IPS-NIHi7 (cell line): ENCODE data around the gene PPM1G.

Experiments used
- DNase-seq: peaks from one replicate; pipeline ENCODE4 v3.0.0; 2012; ENCODE audit warnings: mixed read lengths; ENCODE audit errors: extremely low spot score

Gene PPM1G

DNA sequence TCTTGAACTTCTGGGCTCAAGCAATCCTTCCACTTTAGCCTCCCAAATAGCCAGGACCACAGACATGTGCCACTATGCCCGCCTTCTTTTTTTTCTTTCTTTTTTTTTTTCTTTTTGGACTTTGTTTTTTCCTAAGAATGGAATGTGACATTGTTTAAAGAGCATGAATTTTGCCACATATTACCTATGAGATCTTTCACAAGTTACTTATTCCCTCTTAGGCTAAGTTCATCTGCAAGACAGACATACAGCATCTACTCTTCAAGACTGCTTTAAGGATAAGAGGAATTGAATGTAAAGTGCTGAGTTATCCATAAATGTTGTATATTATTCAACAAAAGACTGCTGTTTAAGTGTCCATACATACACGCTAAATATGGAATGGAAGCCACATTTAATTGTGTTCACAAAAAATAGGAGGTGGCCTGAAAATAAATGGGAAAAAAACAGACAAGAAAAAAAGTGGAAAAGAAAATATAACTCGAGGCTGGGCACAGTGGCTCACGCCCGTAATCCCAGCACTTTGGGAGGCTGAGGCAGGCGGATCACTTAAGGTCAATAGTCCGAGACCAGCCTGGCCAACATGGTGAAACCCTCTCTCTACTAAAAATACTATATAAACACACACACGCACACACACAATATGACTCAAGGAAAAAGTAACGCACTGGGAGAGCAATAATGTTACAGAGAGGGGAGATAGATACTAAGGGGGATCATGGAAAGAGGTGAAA is 3.2 kb upstream of the PPM1G start:
- DNase-seq = no peak

DNA sequence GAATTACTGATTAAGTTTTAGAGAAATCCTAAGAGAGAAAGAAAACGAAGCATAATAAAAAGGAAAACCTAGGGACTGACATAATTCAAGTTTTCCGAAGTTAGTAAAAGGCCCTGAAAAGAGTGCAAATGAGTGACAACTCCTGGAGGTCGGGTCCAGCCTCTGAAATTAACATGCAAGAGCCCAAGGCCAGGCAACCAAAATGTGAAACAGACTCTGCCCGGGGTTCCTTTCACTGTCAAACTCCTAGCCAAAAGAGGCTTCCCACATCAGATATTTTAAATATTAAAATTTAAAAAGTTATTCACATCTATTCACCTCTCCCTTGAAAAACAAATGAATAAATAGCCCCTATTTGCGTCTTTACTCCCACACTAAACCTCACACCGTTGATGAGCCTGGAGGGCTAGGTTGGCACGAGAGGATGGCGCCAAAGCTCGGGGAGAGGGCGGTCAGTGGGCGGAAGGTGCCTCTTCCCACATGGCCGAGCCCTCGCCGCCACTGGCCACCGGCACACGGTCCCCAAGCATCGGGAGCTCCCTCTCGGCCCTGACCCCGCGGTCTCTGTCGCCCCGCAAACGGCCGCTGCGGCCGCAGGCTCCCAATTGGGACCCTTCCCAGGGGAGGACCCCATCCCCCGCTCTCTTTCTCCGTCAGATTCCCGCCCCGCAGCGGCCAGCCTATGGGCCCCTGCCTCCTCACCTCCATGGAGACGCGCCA is 630 bp downstream of the PPM1G start:
- DNase-seq = peak; percentile 19

GRCh38 chr2:27407798-27408491 is 1.4 kb downstream of the PPM1G start:
- DNase-seq = peak; percentile 78

DNA sequence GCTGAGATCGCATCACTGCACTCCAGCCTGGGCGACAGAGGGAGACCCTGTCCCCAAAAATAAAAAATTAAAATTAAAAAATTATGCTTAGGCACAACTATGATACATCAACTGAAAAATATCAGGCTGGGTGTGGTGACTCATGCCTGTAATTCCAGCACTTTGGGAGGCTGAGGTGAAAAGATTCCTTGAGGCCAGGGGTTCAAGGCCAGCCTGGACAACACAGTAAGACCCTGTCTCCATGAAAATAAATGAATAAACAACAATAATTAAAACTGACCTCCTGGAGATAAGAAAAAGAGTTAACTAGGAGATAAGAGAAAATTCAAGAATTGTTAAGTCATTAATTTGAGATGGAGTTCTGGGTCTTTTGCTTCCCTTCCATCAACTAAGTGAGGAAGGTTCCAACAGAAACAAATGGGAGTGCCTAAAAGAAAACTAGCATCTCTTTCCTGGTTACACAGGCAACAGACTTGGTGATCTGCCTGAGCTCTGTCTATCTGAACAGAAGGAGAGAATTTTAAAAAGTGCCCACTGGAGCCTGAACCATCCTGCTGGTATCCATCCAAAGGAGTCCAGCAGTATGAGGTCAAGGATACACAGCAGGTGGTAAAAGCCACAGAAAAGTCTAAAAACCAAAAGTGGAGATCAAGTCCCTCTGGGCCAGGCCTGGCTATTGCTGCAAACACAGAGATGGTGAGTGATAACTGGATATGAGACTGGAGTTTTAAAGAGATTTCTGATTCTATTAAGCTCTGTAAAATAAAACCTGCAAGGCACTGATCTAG is 8.8 kb downstream of the PPM1G start:
- DNase-seq = no peak

DNA sequence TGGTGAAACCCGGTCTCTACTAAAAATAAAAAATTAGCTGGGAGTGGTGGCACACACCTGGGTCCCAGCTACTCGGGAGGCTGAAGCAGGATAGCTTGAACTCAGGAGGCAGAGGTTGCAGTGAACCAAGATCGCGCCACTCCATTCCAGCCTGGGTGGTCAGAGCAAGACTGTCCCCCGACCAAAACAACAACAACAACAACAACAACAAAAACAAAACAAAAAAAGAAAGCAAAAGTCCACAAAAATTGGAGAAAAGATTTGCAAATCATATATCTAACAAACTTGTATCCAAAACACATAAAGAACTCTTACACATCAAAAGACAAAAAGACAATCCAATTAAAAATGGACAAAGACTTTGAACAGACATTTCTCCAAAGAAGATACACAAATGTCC is 10.4 kb downstream of the PPM1G start:
- DNase-seq = no peak

DNA sequence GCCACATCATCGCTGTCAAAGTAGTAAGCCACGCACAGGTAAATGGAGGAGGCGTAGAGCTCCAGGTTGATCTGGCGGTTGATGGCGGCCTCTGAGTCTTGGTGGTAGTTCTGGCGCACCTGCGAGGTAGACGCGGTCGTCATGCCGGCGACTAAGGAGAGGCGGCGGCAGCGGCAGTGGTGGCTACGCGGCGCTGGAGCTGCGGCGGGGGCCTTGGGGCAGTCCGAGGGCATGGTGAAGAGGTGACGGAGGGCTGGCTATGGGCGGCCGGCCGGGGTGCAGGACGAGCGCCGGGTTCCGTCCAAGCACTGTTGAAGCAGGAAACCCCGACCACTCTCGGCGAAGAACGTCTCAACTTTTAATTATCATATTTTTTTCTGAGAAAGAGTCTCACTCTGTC is 16.2 kb downstream of the PPM1G start:
- DNase-seq = no peak

- DNase-seq = no peak
Measured at GRCh38 chr2:27390822-27391679, 18.3 kb downstream of the PPM1G start.

DNA sequence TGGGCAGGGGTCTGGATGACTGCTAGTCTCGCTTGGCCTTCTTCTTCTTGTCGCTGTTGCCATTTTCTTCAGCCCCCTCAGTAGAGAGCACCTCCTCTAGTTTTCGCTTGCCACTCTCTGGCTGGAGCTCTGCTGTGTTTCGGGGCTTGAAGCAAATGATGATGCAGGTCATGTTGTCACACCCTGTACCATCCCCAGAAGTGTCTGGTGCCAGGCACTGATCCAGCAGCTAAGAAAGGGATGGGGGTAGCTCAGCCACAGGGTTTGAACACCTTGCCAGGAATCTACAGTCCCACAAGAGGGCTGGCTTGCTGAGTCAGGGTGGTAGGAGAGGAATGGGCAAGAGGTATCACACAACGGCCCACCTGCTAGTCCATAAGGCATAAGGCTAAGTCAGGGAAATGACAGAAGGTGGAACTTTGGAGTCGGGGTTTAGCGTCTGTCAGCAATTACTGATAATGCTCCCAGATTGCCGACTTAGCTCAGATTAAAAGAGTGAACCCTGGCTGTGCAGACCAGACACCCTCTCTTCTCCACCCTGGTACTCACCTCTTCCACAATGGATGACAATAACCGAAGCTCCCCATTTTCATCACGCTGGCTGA is 27.7 kb downstream of the PPM1G start:
- DNase-seq = no peak

GRCh38 chr2:27380626-27381545 is 28.5 kb downstream of the PPM1G start, which contains the start of gene ZNF513:
Gene ZNF513 (minus strand): TSS chr2:27380734. CDS start chr2:27380526, 208 bp downstream.
- DNase-seq = peak; percentile 97

DNA sequence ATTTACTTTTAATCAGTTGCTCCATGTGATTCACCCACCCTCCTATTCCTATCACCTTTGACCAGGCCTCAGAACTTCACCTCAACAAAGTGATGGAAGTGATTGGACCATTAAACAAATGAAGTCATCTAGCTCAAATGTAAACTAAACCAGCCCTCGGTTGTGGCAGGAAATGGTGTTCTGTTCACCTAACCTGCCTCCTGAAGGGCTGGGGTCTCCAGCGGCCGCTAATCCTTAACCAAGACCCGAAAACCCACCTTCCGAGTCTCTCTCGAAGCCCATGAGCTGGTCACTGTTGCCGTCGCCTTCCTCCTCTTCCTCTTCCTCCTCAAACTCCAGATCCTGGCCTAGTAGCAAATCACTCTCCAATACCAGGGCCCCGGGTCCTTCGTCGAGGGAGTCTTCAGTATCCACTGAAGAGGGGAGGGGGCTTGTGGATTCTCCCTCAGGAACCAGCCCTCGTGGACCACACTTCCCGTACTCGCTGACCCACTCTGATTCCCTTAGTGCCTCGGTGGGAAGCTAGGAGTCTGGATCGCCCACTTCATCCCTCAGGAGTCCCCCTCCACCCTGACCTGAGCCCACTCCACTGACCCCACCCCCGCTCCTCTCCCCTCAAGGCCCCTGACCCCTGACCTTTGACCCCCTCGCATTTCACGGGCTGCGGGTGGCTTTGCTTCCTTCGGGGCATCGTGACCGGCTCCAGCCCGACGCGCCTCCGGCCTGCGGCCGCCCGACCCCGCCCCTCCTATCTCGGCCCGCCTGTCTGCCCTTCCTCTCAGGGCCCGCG is 29.4 kb downstream of the PPM1G start:
- DNase-seq = no peak

- DNase-seq = no peak
Measured at GRCh38 chr2:27379383-27379835, 30.0 kb downstream of the PPM1G start.

GRCh38 chr2:27378809-27379290 is 30.5 kb downstream of the PPM1G start:
- no peak for DNase-seq

- DNase-seq = no peak
Measured at GRCh38 chr2:27378096-27378808, 31.1 kb downstream of the PPM1G start.

- DNase-seq = no peak
Measured at GRCh38 chr2:27377618-27378095, 31.7 kb downstream of the PPM1G start.

- no peak for DNase-seq
Measured at GRCh38 chr2:27376866-27377617, 32.3 kb downstream of the PPM1G start.

DNA sequence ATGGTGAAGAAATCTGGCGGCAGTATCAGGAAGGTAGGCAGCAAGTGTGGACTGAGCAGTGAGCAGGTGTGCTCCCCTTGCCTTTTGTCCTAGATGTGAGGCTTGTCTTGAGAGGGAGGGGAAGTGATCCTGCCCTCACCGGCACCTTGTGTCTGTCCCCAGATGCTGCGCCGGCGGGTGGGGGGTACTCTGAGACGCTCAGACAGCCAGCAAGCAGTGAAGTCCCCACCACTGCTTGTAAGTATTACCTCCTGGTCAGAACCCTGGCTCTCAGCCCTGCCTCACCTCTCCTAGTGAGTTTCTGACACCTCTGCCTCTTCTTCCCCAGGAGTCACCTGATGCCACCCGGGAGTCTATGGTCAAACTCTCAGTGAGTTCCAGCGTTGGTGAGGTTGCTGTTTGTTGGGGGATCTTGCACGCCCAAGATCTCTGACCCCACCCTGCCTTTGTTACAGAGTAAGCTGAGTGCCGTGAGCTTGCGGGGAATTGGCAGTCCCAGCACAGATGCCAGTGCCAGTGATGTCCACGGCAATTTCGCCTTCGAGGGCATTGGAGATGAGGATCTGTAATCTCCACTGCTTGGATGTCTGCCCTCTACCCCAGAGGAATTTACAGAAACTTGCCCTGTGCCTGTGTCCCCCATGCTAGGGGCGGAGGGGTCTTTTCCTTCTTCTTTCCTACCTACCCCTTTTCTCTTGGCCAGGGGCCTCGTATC is 33.1 kb downstream of the PPM1G start:
- DNase-seq = no peak
